Endothelial cell of hepatic sinusoid (primary cell): ENCODE data around the gene CD99L2.

Experiments used
- in situ Hi-C: cut with HindIII; loops from 2 replicates; pipeline ENCODE4 v1.10.0; 2017; ENCODE audit warnings: low sequenced_read_pairs

CD99L2 gene

DNA sequence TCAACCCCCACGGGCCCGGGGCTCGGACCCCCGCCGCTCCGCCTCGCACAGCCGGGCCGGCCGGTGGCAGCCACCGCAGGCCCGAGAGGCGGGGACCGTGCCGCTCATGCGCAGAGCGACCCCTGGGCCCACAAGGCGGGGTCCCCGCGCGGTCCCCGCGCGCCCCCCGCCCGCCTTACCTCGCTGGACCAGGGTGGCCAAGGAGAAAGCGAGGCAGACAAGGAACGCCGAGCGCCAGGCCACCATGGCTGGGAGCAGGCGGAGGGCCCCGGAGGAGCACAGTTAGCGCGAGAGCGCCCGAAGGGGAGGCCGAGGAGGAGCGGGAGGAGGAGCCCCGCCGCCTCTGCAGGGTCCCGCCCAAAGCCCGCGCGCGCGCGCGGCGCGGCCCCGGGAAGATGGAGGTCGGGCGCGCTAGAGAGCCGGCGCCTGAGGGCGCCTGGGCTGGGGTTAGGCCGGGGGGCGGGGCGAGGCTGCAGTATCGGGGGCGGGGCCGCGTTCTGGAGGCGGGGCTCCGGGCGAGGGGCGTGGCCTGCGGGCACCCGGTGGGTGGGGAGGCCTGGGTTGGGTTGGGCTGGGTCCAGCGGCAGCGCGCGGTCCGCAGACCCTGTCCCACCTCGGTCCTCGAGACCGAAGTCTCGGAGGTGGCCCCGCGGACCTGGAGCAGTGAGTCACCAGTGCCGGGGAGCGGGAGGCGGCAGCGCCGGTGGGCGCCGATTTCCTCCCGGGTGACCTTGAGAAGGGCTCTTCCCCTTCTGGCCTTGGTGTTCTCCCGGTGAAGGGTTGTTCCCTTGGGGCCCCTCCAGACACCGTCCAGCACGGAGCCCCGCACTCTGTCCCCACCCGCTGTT, at the start of gene CD99L2:
Gene CD99L2, minus strand, starts transcription at position 326 of the 848 bp plus-strand sequence. Its CDS starts 80 bp downstream, at position 246.
- in situ Hi-C loops = no loop called here

GRCh38 chrX:150944233-150944632, 45.8 kb upstream of the CD99L2 start:
- in situ Hi-C loops = no loop called here

- in situ Hi-C loops = no loop called here
Measured at GRCh38 chrX:150942942-150943594, 44.6 kb upstream of the CD99L2 start.

DNA sequence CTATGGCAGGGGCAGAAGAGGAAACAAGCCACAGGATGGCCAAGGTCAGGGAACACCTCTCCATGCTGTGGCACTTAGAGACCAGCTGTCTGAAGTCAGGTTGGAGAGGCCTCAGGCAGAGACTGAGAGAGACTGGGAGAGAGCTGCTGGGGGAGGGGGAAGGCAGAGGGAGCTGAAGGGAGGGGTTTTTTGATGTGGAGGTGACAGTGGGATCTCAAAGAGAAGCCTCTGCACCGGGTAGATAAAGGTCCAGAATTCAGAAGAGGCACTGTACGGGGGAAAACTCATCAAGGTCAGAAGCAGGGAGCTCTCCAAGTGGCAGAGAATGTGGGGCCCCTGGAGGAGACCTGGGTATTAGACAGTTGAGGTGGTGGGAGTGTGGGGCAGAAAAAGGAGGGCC, 43.1 kb upstream of the CD99L2 start:
- in situ Hi-C loops = no loop called here

GRCh38 chrX:150940844-150941495, 42.5 kb upstream of the CD99L2 start:
- in situ Hi-C loops = no loop called here

DNA sequence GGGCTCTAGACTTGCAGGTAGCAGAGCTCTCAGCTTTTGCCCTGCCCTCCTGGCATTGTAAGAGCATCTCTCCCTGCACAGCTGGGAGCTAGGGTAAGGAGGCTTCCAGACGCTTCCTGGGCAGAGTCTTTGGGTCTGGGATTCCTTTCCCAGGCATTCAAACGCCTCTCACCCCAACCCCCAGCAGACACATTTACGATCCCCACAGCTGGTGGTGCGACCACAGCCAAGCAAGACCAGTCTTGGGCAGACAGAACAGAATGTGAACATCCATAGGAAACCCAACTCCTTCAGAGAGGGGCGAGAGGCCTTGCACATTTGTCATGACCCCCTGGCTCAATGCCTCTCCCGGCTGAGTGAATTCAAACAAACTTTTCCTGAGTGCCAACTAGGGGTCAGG, 38.1 kb upstream of the CD99L2 start:
- in situ Hi-C loops = no loop called here

DNA sequence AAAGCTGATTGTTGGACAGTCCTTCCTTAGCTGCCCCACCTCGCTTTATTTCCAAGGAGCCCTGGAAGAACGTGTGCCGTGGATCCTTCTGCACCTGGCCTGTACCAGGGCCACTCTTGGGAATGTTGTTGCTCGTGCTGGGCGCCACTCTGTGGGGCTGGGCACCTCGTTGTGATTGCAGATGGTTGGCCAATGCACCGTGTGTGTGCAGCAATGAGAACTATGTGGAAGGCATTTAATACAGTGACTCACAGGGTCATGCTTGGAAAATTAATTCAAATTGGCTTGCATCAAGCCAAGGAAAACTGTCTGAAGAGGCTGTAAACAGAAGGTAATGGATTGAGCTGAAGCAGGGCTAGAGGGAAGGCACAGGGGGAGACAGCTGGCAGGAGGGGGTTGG, 37.0 kb upstream of the CD99L2 start:
- in situ Hi-C loops = no loop called here

GRCh38 chrX:150934453-150934852, 36.0 kb upstream of the CD99L2 start:
- in situ Hi-C loops = no loop called here

DNA sequence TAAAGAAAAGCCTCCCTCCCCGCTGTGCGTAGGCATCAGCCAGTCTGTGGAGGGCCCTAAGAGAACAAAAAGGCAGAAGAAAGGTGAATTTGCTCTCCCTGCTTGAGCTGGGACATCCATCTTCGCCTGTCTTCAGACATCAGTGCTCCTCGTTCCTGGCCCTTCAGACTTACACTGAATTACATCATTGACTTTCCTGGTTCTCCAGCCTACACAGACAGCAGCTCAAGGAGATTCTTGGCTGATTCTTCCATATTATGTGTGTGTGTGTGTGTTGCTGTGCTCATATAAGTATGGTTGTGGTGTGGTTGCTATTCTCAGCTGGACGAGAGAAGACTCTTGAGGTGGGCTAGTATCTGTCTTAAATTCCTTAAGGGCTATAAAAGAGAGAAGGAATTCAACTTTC, 35.5 kb upstream of the CD99L2 start:
- in situ Hi-C loops = no loop called here

DNA sequence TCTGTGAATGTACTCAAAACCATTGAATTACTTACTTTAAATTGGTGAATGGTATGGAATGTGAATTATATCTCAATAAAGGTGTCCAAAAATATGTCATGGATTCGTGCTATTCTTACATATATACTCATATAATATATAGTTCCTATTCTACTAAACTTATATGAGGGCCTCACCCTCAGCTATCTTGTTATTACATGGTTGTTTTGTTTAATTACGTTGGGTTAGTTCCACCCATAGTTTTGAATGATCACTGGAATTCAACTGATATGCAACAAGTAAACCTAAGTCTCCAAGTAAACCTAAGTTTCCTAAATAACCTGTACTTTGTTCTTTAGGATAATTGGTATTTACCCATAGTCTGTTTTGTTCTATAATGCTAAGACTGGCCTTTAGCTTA, 30.6 kb upstream of the CD99L2 start:
- in situ Hi-C loops = no loop called here

DNA sequence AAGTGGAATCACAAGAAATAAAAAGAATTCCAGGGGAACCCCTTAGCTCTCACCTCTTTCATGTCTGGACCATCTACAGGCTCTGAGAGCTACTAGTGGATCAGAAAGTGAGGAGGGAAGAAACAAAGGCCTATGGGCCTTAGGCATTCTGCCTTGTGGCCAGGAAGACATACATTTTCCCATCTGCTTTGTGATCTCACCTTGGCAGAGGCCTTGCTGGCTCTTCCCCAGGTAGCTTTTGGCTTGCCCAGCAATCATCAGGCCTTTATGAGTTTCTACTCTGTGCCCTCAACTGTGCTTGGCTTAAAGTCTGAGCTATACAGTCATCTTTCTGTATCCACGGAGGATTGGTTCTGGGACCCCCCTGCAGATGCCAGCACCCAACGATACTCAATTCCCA, 28.3 kb upstream of the CD99L2 start:
- in situ Hi-C loops = no loop called here

GRCh38 chrX:150926304-150926703, 27.8 kb upstream of the CD99L2 start:
- in situ Hi-C loops = no loop called here

DNA sequence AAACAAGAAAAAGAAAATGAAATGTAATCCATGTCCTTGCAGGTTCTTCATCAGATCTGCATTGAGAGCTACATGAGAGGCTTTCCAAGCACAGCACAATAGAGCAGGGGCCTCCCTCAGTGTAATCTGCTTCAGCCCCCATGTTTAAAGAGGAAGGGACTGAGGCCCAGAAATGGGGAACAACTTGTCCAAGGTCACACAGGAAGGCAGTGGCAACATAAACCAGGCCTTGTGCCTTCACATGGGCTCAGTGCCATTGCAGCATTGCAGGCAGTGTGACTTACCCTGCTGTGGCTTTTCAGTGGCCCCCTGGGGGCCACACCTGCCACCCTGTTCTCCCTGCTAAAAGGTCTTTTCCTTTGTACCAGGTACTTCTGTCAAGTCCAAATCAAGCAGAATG, 20.9 kb upstream of the CD99L2 start:
- in situ Hi-C loops = no loop called here

- in situ Hi-C loops = no loop called here
Measured at GRCh38 chrX:150913511-150913910, 15.0 kb upstream of the CD99L2 start.

DNA sequence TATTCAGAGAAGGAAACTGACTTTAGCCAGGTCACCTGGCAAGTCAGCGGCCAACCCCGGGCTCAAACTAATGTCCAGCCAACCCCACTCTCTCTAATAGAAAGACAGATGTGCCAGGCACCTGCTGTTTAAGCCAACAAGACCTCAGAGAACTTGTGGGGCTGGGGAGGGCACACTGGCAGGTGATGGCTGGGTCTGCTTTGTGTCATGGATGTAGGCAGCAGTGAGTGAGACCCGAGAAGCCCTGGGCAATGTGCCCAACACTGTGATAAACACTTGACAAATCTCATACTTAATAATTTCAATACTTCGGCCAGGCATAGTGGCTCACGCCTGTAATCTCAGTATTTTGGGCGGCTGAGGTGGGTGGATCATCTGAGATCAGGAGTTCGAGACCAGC, 9.0 kb upstream of the CD99L2 start:
- in situ Hi-C loops = no loop called here

GRCh38 chrX:150906694-150907093, 8.2 kb upstream of the CD99L2 start:
- in situ Hi-C loops = no loop called here

GRCh38 chrX:150905293-150905692, 6.8 kb upstream of the CD99L2 start:
- in situ Hi-C loops = no loop called here

GRCh38 chrX:150903110-150903508, 4.6 kb upstream of the CD99L2 start:
- in situ Hi-C loops = no loop called here

- in situ Hi-C loops = no loop called here
Measured at GRCh38 chrX:150902434-150903109, 4.1 kb upstream of the CD99L2 start.

- in situ Hi-C loops = no loop called here
Measured at GRCh38 chrX:150899191-150899757, 806 bp upstream of the CD99L2 start.
